H1 (cell line): ENCODE measurements around the gene CD226. TPM values are rescaled to one million over a fixed set of nuclear protein-coding genes. Genes with fewer than 3 reads are reported as not detected.

Experiments used
- CTCF ChIA-PET: fragments of 300-600 bp; sonication (Branson Sonifier 250); formaldehyde crosslinking; loops from one replicate; lab custom pipeline; 2021; ENCODE audit not compliant: partially characterized antibody; lab: Charles Lee
- POLR2A ChIA-PET: fragments of 300-600 bp; sonication (Branson Sonifier 250); formaldehyde crosslinking; loops from one replicate; lab custom pipeline; 2021; ENCODE audit warnings: inconsistent platforms; ENCODE audit not compliant: partially characterized antibody; lab: Charles Lee
- DNase-seq, 2 experiments: peaks; one replicate each; pipeline versions ENCODE4 v3.0.0 to v3.0.0-alpha.2; 2010 to 2022; ENCODE audit warnings: low spot score in 2 of 2, low read depth in 1 of 2, mixed read lengths in 1 of 2
- FAIRE-seq: peaks from 2 replicates; lab custom pipeline; 2011; peaks lifted over from hg19 to GRCh38; lab: Jason Lieb, UNC
- H2AFZ ChIP-seq: 2 replicates; pipeline ENCODE4 v1.8.1; 2012; ENCODE audit warnings: low read length, inconsistent platforms
- H2AK5ac ChIP-seq: 2 replicates; pipeline ENCODE4 v1.6.1; 2013; ENCODE audit warnings: low read depth, low read length
- H2BK120ac ChIP-seq: replicated peaks from 2 replicates; pipeline ENCODE3; 2013; ENCODE audit warnings: low read depth, low read length, inconsistent platforms
- H2BK12ac ChIP-seq: 2 replicates; pipeline ENCODE4 v1.6.1; 2013; ENCODE audit warnings: low read depth, low read length
- H2BK15ac ChIP-seq: 2 replicates; pipeline ENCODE4 v1.6.1; 2013; ENCODE audit warnings: low read length
- H2BK20ac ChIP-seq: 2 replicates; pipeline ENCODE4 v1.6.1; 2013; ENCODE audit warnings: low read length
- H2BK5ac ChIP-seq: 2 replicates; pipeline ENCODE4 v1.6.1; 2013; ENCODE audit warnings: low read depth, low read length
- H3K14ac ChIP-seq: 2 replicates; pipeline ENCODE4 v1.6.1; 2013; ENCODE audit warnings: inconsistent platforms; ENCODE audit not compliant: insufficient read length
- H3K18ac ChIP-seq: 2 replicates; pipeline ENCODE4 v1.6.1; 2013; ENCODE audit warnings: low read length; ENCODE audit errors: extremely low read depth
- H3K23ac ChIP-seq: 2 replicates; pipeline ENCODE4 v1.6.1; 2013; ENCODE audit warnings: inconsistent platforms; ENCODE audit not compliant: insufficient read length
- H3K23me2 ChIP-seq: 2 replicates; pipeline ENCODE4 v1.6.1; 2013; ENCODE audit warnings: low read depth, low read length
- H3K27ac ChIP-seq: 2 replicates; pipeline ENCODE4 v1.6.1; 2011; ENCODE audit warnings: low read depth, low read length, inconsistent platforms
- H3K27me3 ChIP-seq, 4 experiments: replicated peaks in 1 of 4; 1 replicate in 1 of 4; 2 replicates in 3 of 4; pipeline versions ENCODE4 v1.6.1 to v1.8.1; 2011 to 2013; ENCODE audit warnings: low read length in 3 of 4, mild to moderate bottlenecking in 3 of 4, inconsistent platforms in 2 of 4, mixed read lengths in 2 of 4, moderate library complexity in 1 of 4; ENCODE audit not compliant: control insufficient read depth in 3 of 4, insufficient read depth in 3 of 4; ENCODE audit errors: extremely low read depth in 1 of 4
- H3K36me3 ChIP-seq, 4 experiments: 2 replicates each; pipeline versions ENCODE4 v1.6.1 to v1.8.1; 2011 to 2013; ENCODE audit warnings: mild to moderate bottlenecking in 4 of 4, low read length in 3 of 4, moderate library complexity in 2 of 4, control low read depth in 1 of 4, inconsistent platforms in 1 of 4; ENCODE audit not compliant: insufficient read depth in 4 of 4, control insufficient read depth in 2 of 4
- H3K4ac ChIP-seq: replicated peaks from 2 replicates; pipeline ENCODE3; 2013; ENCODE audit warnings: low read length, low read depth, mixed read lengths, inconsistent platforms; ENCODE audit not compliant: insufficient read length
- H3K4me1 ChIP-seq, 4 experiments: replicated peaks in 1 of 4; 1 replicate in 1 of 4; 2 replicates in 3 of 4; pipeline versions ENCODE4 v1.6.1 to v1.8.1; 2011 to 2013; ENCODE audit warnings: low read length in 3 of 4, inconsistent platforms in 2 of 4, mixed read lengths in 1 of 4; ENCODE audit not compliant: insufficient read depth in 4 of 4, control insufficient read depth in 3 of 4
- H3K4me2 ChIP-seq, 2 experiments: 2 replicates each; pipeline versions ENCODE4 v1.6.1 to v1.8.1; 2011 to 2013; ENCODE audit warnings: low read depth in 2 of 2, low read length in 2 of 2, control low read depth in 1 of 2, inconsistent platforms in 1 of 2, mild to moderate bottlenecking in 1 of 2; ENCODE audit not compliant: insufficient read depth in 1 of 2
- H3K4me3 ChIP-seq, 4 experiments: fragments of 200-600, 300-600 bp in 1 of 4; sonication (generic), shearing (Covaris generic), sonication (Bioruptor Twin) in 1 of 4; 2 replicates each; pipeline versions ENCODE4 v1.5.1 to v1.8.1; 2011 to 2016; ENCODE audit warnings: low read length in 4 of 4, low read depth in 3 of 4, control low read depth in 2 of 4, inconsistent platforms in 2 of 4, mild to moderate bottlenecking in 2 of 4, mixed read lengths in 1 of 4, moderate library complexity in 1 of 4; ENCODE audit not compliant: insufficient read depth in 2 of 4; ENCODE audit errors: extremely low read depth in 1 of 4
- H3K56ac ChIP-seq: replicated peaks from 2 replicates; pipeline ENCODE3; 2013; ENCODE audit warnings: low read depth, mild to moderate bottlenecking, mixed read lengths, low read length, inconsistent platforms; ENCODE audit not compliant: insufficient read length
- H3K79me1 ChIP-seq: 2 replicates; pipeline ENCODE4 v1.6.1; 2013; ENCODE audit warnings: low read depth, low read length, control low read depth
- H3K79me2 ChIP-seq, 2 experiments: 2 replicates each; pipeline versions ENCODE4 v1.6.1 to v1.8.1; 2012 to 2013; ENCODE audit warnings: low read length in 2 of 2, mild to moderate bottlenecking in 2 of 2, inconsistent platforms in 1 of 2; ENCODE audit not compliant: insufficient read depth in 2 of 2, control insufficient read depth in 1 of 2
- H3K9ac ChIP-seq, 4 experiments: replicated peaks in 1 of 4; 1 replicate in 1 of 4; 2 replicates in 3 of 4; pipeline versions ENCODE4 v1.6.1 to v1.8.1; 2011 to 2013; ENCODE audit warnings: low read depth in 3 of 4, low read length in 3 of 4, control low read depth in 2 of 4, mild to moderate bottlenecking in 2 of 4, moderate library complexity in 2 of 4, inconsistent platforms in 1 of 4; ENCODE audit errors: extremely low read depth in 1 of 4
- H3K9me3 ChIP-seq, 2 experiments: 2 replicates each; pipeline versions ENCODE4 v1.6.1 to v1.8.1; 2012 to 2013; ENCODE audit warnings: mild to moderate bottlenecking in 2 of 2, moderate library complexity in 2 of 2, control low read depth in 1 of 2, inconsistent platforms in 1 of 2, low read depth in 1 of 2, low read length in 1 of 2, mixed read lengths in 1 of 2; ENCODE audit not compliant: insufficient read depth in 2 of 2
- H4K20me1 ChIP-seq, 2 experiments: replicated peaks in 1 of 2; 2 replicates each; pipeline versions ENCODE3 to v1.8.1; 2011 to 2013; ENCODE audit warnings: inconsistent platforms in 2 of 2, low read length in 2 of 2, mild to moderate bottlenecking in 1 of 2; ENCODE audit not compliant: insufficient read depth in 2 of 2, control insufficient read depth in 1 of 2
- H4K5ac ChIP-seq: 2 replicates; pipeline ENCODE4 v1.6.1; 2013; ENCODE audit warnings: low read length, low read depth, mixed read lengths, inconsistent platforms; ENCODE audit not compliant: insufficient read length
- H4K8ac ChIP-seq: 2 replicates; pipeline ENCODE4 v1.8.0; 2013; ENCODE audit warnings: mild to moderate bottlenecking, moderate library complexity, low read length, inconsistent platforms; ENCODE audit not compliant: insufficient read depth; ENCODE audit errors: extremely low read depth
- H4K91ac ChIP-seq: replicated peaks from 2 replicates; pipeline ENCODE3; 2013; ENCODE audit warnings: low read length, mixed read lengths, inconsistent platforms; ENCODE audit not compliant: insufficient read length
- CHD1 ChIP-seq: IDR thresholded peaks from 2 replicates; pipeline ENCODE4 v1.6.1; 2012; ENCODE audit warnings: low read depth, low read length, improper control_type of control experiment
- CTBP2 ChIP-seq: IDR thresholded peaks from 2 replicates; pipeline ENCODE4 v1.7.0; 2011; ENCODE audit warnings: borderline replicate concordance, mild to moderate bottlenecking, moderate library complexity, mixed read lengths, low read length; ENCODE audit not compliant: insufficient read depth, insufficient read length
- SP1 ChIP-seq: IDR thresholded peaks from 2 replicates; pipeline ENCODE4 v1.6.1; 2011; ENCODE audit warnings: low read depth, low read length
- SUZ12 ChIP-seq: fragments of 200-600 bp; sonication (generic); IDR thresholded peaks from 2 replicates; pipeline ENCODE4 v1.6.1; 2012; ENCODE audit warnings: mild to moderate bottlenecking, inconsistent platforms, low read length, moderate library complexity, mixed read lengths
- WGBS, 2 experiments: shearing (Covaris generic) in 1 of 2; methylation state at CpG; one replicate each; pipeline versions ENCODE4 v1.1.6 to v1.1.7; 2013 to 2015; ENCODE audit warnings: low lambda C conversion rate in 2 of 2, mixed read lengths in 2 of 2, inconsistent platforms in 1 of 2, low coverage in 1 of 2, missing lambda C conversion rate in 1 of 2; ENCODE audit not compliant: insufficient replicate concordance in 2 of 2, insufficient coverage in 1 of 2, insufficient read length in 1 of 2; ENCODE audit errors: extremely low coverage in 1 of 2, missing lambda C conversion rate in 1 of 2; 5-methylcytosine and 5-hydroxymethylcytosine counted together
- polyA plus RNA-seq, 7 experiments: library from polyadenylated mRNA; depleted of rRNA in 3 of 7; stranded (reverse) in 5 of 7; unstranded in 2 of 7; fragments of >200 nt in 5 of 7; fragments of 200-250 nt in 2 of 7; gene quantifications; 1 replicate in 5 of 7; 2 replicates in 1 of 7; 4 replicates in 1 of 7; pipeline versions ENCODE4 v1.2.1 to v1.2.3, GENCODE V29; 2011 to 2013; ENCODE audit warnings: missing spikeins in 2 of 7, mixed read lengths in 2 of 7
- total RNA-seq: library from RNA; stranded (reverse); fragmentation: NEBNext Ultra II Directional; extraction: Animal tissue kit (Norgen Biotek cat#: 25700); gene quantifications from 2 replicates; pipeline ENCODE4 v1.2.1, GENCODE V29; 2021

Gene CD226
- total and polyA plus RNA-seq, 2 of the 8 experiments (the other 6 are each of a cell fraction or from before 2014, with no cell fraction given): not detected

- Histone ChIP-seq H4K91ac (no peak overlapping the region), H3K4me1 (no peaks in the 10 kb centered on the region; a peak in 1 of 7 replicates), H2BK12ac (no peak overlapping the region), H2BK20ac (no peak overlapping the region), H3K9me3 (no peaks in the 10 kb centered on the region), H3K27me3 (no peaks in the 10 kb centered on the region), H3K56ac (no peak overlapping the region), H3K79me1 (no peaks in the 10 kb centered on the region), H3K27ac (no peak overlapping the region), H2AFZ (no peak overlapping the region), H3K36me3 (no peaks in the 10 kb centered on the region), H3K79me2 (no peaks in the 10 kb centered on the region), H3K4me2 (no peak overlapping the region), H4K5ac (no peak overlapping the region), H2BK120ac (no peak overlapping the region), H2BK5ac (no peak overlapping the region), H2AK5ac (no peak overlapping the region), H3K4ac (no peak overlapping the region), H4K20me1 (no peaks in the 10 kb centered on the region), H4K8ac (no peak overlapping the region), H3K18ac (no peak overlapping the region), H3K14ac (no peak overlapping the region), H3K23ac (no peak overlapping the region), H3K9ac (no peak overlapping the region), H3K23me2 (no peaks in the 10 kb centered on the region), H3K4me3 (no peak overlapping the region), H2BK15ac (no peak overlapping the region)
- WGBS, 2 experiments: 97% methylated on average over 5 of the region's 5 CpGs; no CpG with 5 or more reads in 1 of the 2 experiments
- CTCF ChIA-PET: no interaction called here
- POLR2A ChIA-PET: no interaction called here
- DNase-seq: no peak
- FAIRE-seq: no peak
- TF ChIP-seq SUZ12 (no peak), CHD1 (no peak), SP1 (no peak), CTBP2 (no peak)
These were observed 88.8 kb downstream of the CD226 start for GRCh38 chr18:69858897-69859296.
